K562 (cell line): ENCODE results near the gene CLIC1. TPM values are rescaled to one million over a fixed set of nuclear protein-coding genes. Genes with fewer than 3 reads are reported as not detected.

ENCODE experiments used
- GABPB2 ChIP-seq: fragments of 250-450 bp; sonication (Bioruptor Pico); conservative IDR thresholded peaks from 2 replicates; pipeline ENCODE4 v1.5.1; 2021; ENCODE audit warnings: mild to moderate bottlenecking
- GATAD2A ChIP-seq: fragments of 450-650 bp; IDR thresholded peaks from 2 replicates; pipeline ENCODE4 v1.6.1; 2017
- GTF3C2 ChIP-seq: IDR thresholded peaks from 3 replicates; pipeline ENCODE4 v1.6.1; 2011; ENCODE audit warnings: borderline replicate concordance, mild to moderate bottlenecking, moderate library complexity; ENCODE audit not compliant: insufficient read length; ENCODE audit errors: extremely low read depth
- HES1 ChIP-seq: fragments of 450-650 bp; IDR thresholded peaks from 2 replicates; pipeline ENCODE4 v1.6.1; 2016; ENCODE audit warnings: low read depth, mild to moderate bottlenecking, moderate library complexity
- MED1 ChIP-seq: sonication (generic); formaldehyde crosslinking; IDR thresholded peaks from 2 replicates; pipeline ENCODE4 v1.8.1; 2023; ENCODE audit warnings: missing genetic modification reagents, borderline replicate concordance
- NONO ChIP-seq, 2 experiments: fragments of 200-400 bp in 1 of 2; fragments of 450-650 bp in 1 of 2; formaldehyde crosslinking in 1 of 2; IDR thresholded peaks; 2 replicates each; pipeline ENCODE4 v1.6.1; 2017; ENCODE audit warnings: low read depth in 2 of 2, mild to moderate bottlenecking in 2 of 2, moderate library complexity in 2 of 2, low read length in 1 of 2
- SPI1 ChIP-seq: IDR thresholded peaks from 2 replicates; pipeline ENCODE4 v1.6.1; 2011; ENCODE audit warnings: low read depth, low read length, control low read depth, borderline replicate concordance
- SRSF3 ChIP-seq: fragments of 200-400 bp; formaldehyde crosslinking; IDR thresholded peaks from 2 replicates; pipeline ENCODE4 v1.6.1; 2016; ENCODE audit warnings: mild to moderate bottlenecking, low read length, moderate library complexity; ENCODE audit not compliant: insufficient read depth
- U2AF2 ChIP-seq: fragments of 200-400 bp; formaldehyde crosslinking; optimal IDR thresholded peaks from 2 replicates; pipeline ENCODE3; 2017; ENCODE audit warnings: low read depth, mild to moderate bottlenecking, low read length
- ZBTB2 ChIP-seq: fragments of 450-650 bp; IDR thresholded peaks from 2 replicates; pipeline ENCODE4 v1.6.1; 2016; ENCODE audit warnings: antibody characterized with exemption
- ZNF431 ChIP-seq: sonication (generic); formaldehyde crosslinking; IDR thresholded peaks from 2 replicates; pipeline ENCODE4 v1.8.0; 2022; ENCODE audit warnings: mild to moderate bottlenecking, missing genetic modification reagents
- ZNF644 ChIP-seq: fragments of 200-800 bp; sonication (Bioruptor generic); IDR thresholded peaks from 2 replicates; pipeline ENCODE4 v1.6.1; 2016; ENCODE audit warnings: low read depth, missing genetic modification characterization, missing compliant biosample characterization
- ZNF717 ChIP-seq: fragments of 250-450 bp; sonication (Bioruptor Pico); IDR thresholded peaks from 2 replicates; pipeline ENCODE4 v1.5.0; 2021
- polyA plus RNA-seq, 8 experiments: library from polyadenylated mRNA; depleted of rRNA in 4 of 8; stranded (reverse) in 5 of 8; unstranded in 3 of 8; fragments of >200 nt; fragmentation: Nextera tagmentation in 2 of 8; fragmentation: Illumina TruSeq in 1 of 8; extraction: Ambion mirVana in 2 of 8; extraction: Trizol in 1 of 8; gene quantifications; 2 replicates each; pipeline versions ENCODE4 v1.2.1 to v1.2.3, GENCODE V29; 2011 to 2014; ENCODE audit warnings: inconsistent platforms in 1 of 8, missing spikeins in 1 of 8
- total RNA-seq, 7 experiments: library from RNA; depleted of rRNA in 6 of 7; stranded (reverse); fragments of >200 nt in 6 of 7; fragmentation: Illumina TruSeq in 2 of 7; extraction: Trizol in 2 of 7; gene quantifications; 2 replicates each; pipeline versions ENCODE4 v1.2.1 to v1.2.3, GENCODE V29; 2011 to 2021; ENCODE audit warnings: low replicate concordance in 1 of 7
- TF ChIP-seq, protein P1 (sequence below): fragments of 450-650 bp; IDR thresholded peaks from 2 replicates; pipeline ENCODE4 v1.6.1; 2016; ENCODE audit warnings: missing biosample characterization, missing genetic modification characterization
- TF ChIP-seq, protein P2 (sequence below): sonication (generic); formaldehyde crosslinking; IDR thresholded peaks from 2 replicates; pipeline ENCODE4 v1.8.1; 2022; ENCODE audit warnings: missing genetic modification reagents
- TF ChIP-seq, protein P3 (sequence below), 2 experiments: IDR thresholded peaks in 1 of 2; conservative IDR thresholded peaks in 1 of 2; 2 replicates each; pipeline ENCODE4 v1.6.1; 2016; ENCODE audit warnings: low read depth in 2 of 2, mild to moderate bottlenecking in 1 of 2, missing compliant biosample characterization in 1 of 2, missing genetic modification characterization in 1 of 2, moderate library complexity in 1 of 2

The CLIC1 gene
- total and polyA plus RNA-seq, 9 of the 15 experiments (the other 6 are each of a cell fraction or from before 2014, with no cell fraction given): 1,267 to 2,419 (median 1,808) TPM

GRCh38 chr6:31725502-31726350 is 10.6 kb downstream of the CLIC1 start (continued):
- TF ChIP-seq, protein P1, sequence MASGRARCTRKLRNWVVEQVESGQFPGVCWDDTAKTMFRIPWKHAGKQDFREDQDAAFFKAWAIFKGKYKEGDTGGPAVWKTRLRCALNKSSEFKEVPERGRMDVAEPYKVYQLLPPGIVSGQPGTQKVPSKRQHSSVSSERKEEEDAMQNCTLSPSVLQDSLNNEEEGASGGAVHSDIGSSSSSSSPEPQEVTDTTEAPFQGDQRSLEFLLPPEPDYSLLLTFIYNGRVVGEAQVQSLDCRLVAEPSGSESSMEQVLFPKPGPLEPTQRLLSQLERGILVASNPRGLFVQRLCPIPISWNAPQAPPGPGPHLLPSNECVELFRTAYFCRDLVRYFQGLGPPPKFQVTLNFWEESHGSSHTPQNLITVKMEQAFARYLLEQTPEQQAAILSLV (tag): no peak
- TF ChIP-seq GATAD2A (peak; percentile 80; the same call in 1 of the 2 replicates), GABPB2 (CRISPR knock-in tag) (no peak), HES1 (no peak), ZBTB2 (peak; percentile 74; the same call in 1 of the 2 replicates), SPI1 (peak; percentile 86), GTF3C2 (no peak), MED1 (CRISPR knock-in tag) (no peak), ZNF717 (CRISPR knock-in tag) (no peak), U2AF2 (no peak), ZNF431 (CRISPR knock-in tag) (no peak), NONO (IDR thresholded peaks at IDR 0.05; ENCODE audit: low read depth in 2 of 2, low read length in 1 of 2) (no peak), ZNF644 (tag) (no peak; the same call in 1 of the 2 replicates), SRSF3 (no peak)
- TF ChIP-seq, protein P2, sequence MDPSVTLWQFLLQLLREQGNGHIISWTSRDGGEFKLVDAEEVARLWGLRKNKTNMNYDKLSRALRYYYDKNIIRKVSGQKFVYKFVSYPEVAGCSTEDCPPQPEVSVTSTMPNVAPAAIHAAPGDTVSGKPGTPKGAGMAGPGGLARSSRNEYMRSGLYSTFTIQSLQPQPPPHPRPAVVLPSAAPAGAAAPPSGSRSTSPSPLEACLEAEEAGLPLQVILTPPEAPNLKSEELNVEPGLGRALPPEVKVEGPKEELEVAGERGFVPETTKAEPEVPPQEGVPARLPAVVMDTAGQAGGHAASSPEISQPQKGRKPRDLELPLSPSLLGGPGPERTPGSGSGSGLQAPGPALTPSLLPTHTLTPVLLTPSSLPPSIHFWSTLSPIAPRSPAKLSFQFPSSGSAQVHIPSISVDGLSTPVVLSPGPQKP (CRISPR knock-in tag): no peak
- TF ChIP-seq, protein P3, sequence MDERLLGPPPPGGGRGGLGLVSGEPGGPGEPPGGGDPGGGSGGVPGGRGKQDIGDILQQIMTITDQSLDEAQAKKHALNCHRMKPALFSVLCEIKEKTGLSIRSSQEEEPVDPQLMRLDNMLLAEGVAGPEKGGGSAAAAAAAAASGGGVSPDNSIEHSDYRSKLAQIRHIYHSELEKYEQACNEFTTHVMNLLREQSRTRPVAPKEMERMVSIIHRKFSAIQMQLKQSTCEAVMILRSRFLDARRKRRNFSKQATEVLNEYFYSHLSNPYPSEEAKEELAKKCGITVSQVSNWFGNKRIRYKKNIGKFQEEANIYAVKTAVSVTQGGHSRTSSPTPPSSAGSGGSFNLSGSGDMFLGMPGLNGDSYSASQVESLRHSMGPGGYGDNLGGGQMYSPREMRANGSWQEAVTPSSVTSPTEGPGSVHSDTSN (CRISPR knock-in tag; IDR thresholded peaks at IDR 0.05; ENCODE audit: low read depth): no peak
- TF ChIP-seq, protein P3 (tag; conservative IDR thresholded peaks at IDR 0.05; ENCODE audit: low read depth): no peak; the same call in 1 of the 2 replicates
